ENCODE measurements around the gene TRPC1.

TRPC1 gene

DNA sequence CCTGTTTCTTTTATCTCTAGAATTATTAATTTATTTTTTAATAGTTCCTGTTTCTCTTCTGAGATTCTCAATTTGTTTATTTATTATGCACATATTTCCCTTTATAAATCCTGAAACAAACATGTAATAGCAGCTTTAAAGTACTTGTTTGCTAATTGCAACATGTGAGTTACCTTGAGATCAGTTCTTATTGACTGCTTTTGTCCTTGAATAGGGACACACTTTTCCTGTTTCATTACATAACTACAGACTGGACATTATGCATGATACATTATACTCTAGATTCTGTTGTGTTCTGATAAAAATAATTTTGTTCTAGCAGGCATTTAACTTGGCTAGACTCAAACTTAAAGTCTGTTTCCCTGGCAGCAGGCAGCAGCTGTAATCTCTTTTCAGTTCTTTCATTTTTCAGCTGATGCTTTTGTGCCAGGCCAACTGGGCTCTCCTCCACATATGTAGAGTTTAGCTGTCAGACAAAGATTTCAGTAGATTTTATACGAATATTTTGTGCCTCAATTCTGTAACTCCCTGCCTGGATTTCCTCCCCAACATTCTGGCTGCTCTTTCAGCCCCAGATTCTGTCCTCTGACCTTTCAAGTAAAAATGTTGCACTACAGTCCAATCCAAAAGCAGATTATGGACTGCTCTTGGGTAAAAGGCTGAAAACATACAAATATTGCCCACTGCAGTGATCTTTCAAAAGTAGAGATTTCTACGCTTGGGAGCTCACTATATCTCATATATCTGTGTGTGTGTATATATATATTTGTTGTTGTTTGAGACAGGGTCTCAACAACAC lies 123.1 kb downstream of the TRPC1 start:
- no peak overlapping the region for H3K23ac ChIP-seq (ENCODE audit: low read depth, low read length, poor library complexity)
- H3K4ac ChIP-seq (ENCODE audit: low read length), result no peak overlapping the region
- H4K91ac ChIP-seq (ENCODE audit: low read depth, low read length, poor library complexity), result no peak overlapping the region
- no peak overlapping the region for H3K18ac ChIP-seq (ENCODE audit: low read length)
- no peak overlapping the region for H3K4me3 ChIP-seq (ENCODE audit: low read length in 2 of 2)
- no peak overlapping the region for H2BK120ac ChIP-seq (ENCODE audit: low read depth, low read length)
- H2BK5ac ChIP-seq (ENCODE audit: low read length), result no peak overlapping the region
- no peak overlapping the region for H2BK15ac ChIP-seq (ENCODE audit: low read length)
- no peak overlapping the region for H4K8ac ChIP-seq (ENCODE audit: low read depth, low read length)
- H3K14ac ChIP-seq (ENCODE audit: low read length), result no peak overlapping the region
- no peak overlapping the region for H3K4me2 ChIP-seq (ENCODE audit: insufficient read depth, low read length, poor library complexity, severe bottlenecking)
- no peaks in the 10 kb centered on the region for H3K9me3 ChIP-seq (replicated peaks in 1 of 2; ENCODE audit: control insufficient read depth in 2 of 2, insufficient read depth in 1 of 2, low read depth in 1 of 2, low read length in 2 of 2)
- WGBS, 2 donors (ENCODE audit: extremely low coverage in 2 of 2, insufficient read length in 2 of 2, insufficient replicate concordance in 1 of 2), result no CpG with 5 or more reads among the region's 2 CpGs
- no peak overlapping the region for H3K9ac ChIP-seq (ENCODE audit: low read depth, low read length, poor library complexity)
- H3K27me3 ChIP-seq (ENCODE audit: control insufficient read depth in 3 of 3, insufficient read depth in 3 of 3, low read depth in 1 of 3, low read length in 3 of 3), result peaks cover 0 to 7% (median 0%) of the 10 kb centered on the region in 3 experiments
- peaks cover 1 to 2% of the 10 kb centered on the region in 2 donors for H3K4me1 ChIP-seq (ENCODE audit: control insufficient read depth in 2 of 2, insufficient read depth in 1 of 2, low read depth in 1 of 2, low read length in 2 of 2)
- DNase-seq (ENCODE audit: low spot score), result no peak
- H2BK12ac ChIP-seq (ENCODE audit: low read length), result no peak overlapping the region
- no peaks in the 10 kb centered on the region for H3K36me3 ChIP-seq (replicated peaks in 1 of 2; ENCODE audit: control insufficient read depth in 2 of 2, insufficient read depth in 2 of 2, low read length in 2 of 2)
- H3K27ac ChIP-seq (replicated peaks; ENCODE audit: low read length), result no peak overlapping the region
- no peak overlapping the region for H2AFZ ChIP-seq (ENCODE audit: low read length)
- H2AK5ac ChIP-seq (ENCODE audit: low read depth, low read length), result no peak overlapping the region
- H3K79me1 ChIP-seq (ENCODE audit: low read depth, low read length), result no peaks in the 10 kb centered on the region

DNA sequence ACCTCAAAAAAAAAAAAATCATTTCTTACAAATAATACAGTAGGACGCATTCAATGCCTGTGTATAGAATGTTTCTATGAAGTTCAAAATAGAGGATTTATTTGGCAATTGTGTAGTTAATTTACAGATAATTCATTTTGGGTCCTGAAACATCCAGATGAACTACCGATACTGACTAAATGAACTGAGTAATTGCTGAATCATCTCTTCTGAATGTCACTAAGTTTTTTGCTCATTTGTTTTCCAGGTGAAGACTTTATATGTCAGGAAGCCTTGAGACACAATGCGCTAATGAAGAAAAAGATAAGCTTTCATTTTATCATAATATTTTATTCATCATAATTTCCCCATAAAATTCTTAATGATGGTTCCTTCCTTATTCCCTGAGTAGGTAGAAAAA lies 125.3 kb downstream of the TRPC1 start:
- Histone ChIP-seq H3K18ac (ENCODE audit: low read length) (no peak overlapping the region), H3K4me2 (ENCODE audit: insufficient read depth, low read length, poor library complexity, severe bottlenecking) (no peak overlapping the region), H2AFZ (ENCODE audit: low read length) (no peak overlapping the region), H2AK5ac (ENCODE audit: low read depth, low read length) (no peak overlapping the region), H2BK12ac (ENCODE audit: low read length) (no peak overlapping the region), H2BK15ac (ENCODE audit: low read length) (no peak overlapping the region), H3K14ac (ENCODE audit: low read length) (no peak overlapping the region), H3K4me1 (ENCODE audit: control insufficient read depth in 2 of 2, insufficient read depth in 1 of 2, low read depth in 1 of 2, low read length in 2 of 2) (peaks cover 1 to 2% of the 10 kb centered on the region in 2 donors), H3K9ac (ENCODE audit: low read depth, low read length, poor library complexity) (no peak overlapping the region), H3K9me3 (replicated peaks in 1 of 2; ENCODE audit: control insufficient read depth in 2 of 2, insufficient read depth in 1 of 2, low read depth in 1 of 2, low read length in 2 of 2) (no peaks in the 10 kb centered on the region), H3K27ac (replicated peaks; ENCODE audit: low read length) (no peak overlapping the region), H3K23ac (ENCODE audit: low read depth, low read length, poor library complexity) (no peak overlapping the region), H3K4ac (ENCODE audit: low read length) (no peak overlapping the region), H3K4me3 (ENCODE audit: low read length in 2 of 2) (no peak overlapping the region), H2BK120ac (ENCODE audit: low read depth, low read length) (no peak overlapping the region), H4K91ac (ENCODE audit: low read depth, low read length, poor library complexity) (no peak overlapping the region), H2BK5ac (ENCODE audit: low read length) (no peak overlapping the region), H3K27me3 (ENCODE audit: control insufficient read depth in 3 of 3, insufficient read depth in 3 of 3, low read depth in 1 of 3, low read length in 3 of 3) (peaks cover 0 to 14% (median 0%) of the 10 kb centered on the region in 3 experiments), H4K8ac (ENCODE audit: low read depth, low read length) (no peak overlapping the region), H3K79me1 (ENCODE audit: low read depth, low read length) (no peaks in the 10 kb centered on the region), H3K36me3 (replicated peaks in 1 of 2; ENCODE audit: control insufficient read depth in 2 of 2, insufficient read depth in 2 of 2, low read length in 2 of 2) (no peaks in the 10 kb centered on the region)
- no peak for DNase-seq (ENCODE audit: low spot score)
- no CpG with 5 or more reads among the region's 3 CpGs for WGBS, 2 donors (ENCODE audit: extremely low coverage in 2 of 2, insufficient read length in 2 of 2, insufficient replicate concordance in 1 of 2)

DNA sequence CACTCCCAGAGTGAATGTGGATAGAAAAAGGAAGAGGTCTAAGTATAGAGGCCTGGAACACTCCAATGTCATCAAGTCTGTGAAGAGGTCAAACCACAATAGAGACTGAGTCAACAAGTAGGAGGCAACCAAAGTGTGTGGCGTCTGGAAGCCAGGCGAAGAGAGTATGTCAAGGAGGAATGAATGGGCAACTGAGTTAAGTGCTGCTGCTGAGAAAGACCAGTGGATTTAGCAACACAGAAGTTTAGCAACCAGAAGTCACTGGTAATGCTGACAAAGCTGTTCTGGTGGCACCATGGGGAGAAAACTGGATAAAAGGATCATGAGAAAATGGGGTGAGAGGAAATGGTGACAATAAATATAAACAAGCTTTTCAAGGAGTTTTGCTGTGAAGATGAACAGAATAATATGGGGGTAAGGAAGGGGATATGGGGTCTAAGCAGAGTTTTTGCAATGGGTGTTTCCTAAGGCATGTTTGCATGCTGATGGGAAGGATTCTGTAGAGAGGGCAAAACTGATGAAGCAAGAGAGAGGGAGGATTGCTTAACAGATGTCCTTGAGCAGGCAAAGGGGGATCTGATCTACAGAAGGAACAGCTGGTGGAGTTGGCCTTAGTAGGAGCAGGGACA lies 126.7 kb downstream of the TRPC1 start:
- DNase-seq (ENCODE audit: low spot score), result no peak
- Histone ChIP-seq H3K14ac (ENCODE audit: low read length) (no peak overlapping the region), H3K9me3 (replicated peaks in 1 of 2; ENCODE audit: control insufficient read depth in 2 of 2, insufficient read depth in 1 of 2, low read depth in 1 of 2, low read length in 2 of 2) (no peaks in the 10 kb centered on the region), H2BK120ac (ENCODE audit: low read depth, low read length) (no peak overlapping the region), H4K8ac (ENCODE audit: low read depth, low read length) (no peak overlapping the region), H4K91ac (ENCODE audit: low read depth, low read length, poor library complexity) (no peak overlapping the region), H2BK12ac (ENCODE audit: low read length) (no peak overlapping the region), H3K9ac (ENCODE audit: low read depth, low read length, poor library complexity) (no peak overlapping the region), H3K27me3 (ENCODE audit: control insufficient read depth in 3 of 3, insufficient read depth in 3 of 3, low read depth in 1 of 3, low read length in 3 of 3) (peaks cover 0 to 23% (median 0%) of the 10 kb centered on the region in 3 experiments), H3K4me1 (ENCODE audit: control insufficient read depth in 2 of 2, insufficient read depth in 1 of 2, low read depth in 1 of 2, low read length in 2 of 2) (peaks cover 1 to 2% of the 10 kb centered on the region in 2 donors), H2BK5ac (ENCODE audit: low read length) (no peak overlapping the region), H2AK5ac (ENCODE audit: low read depth, low read length) (no peak overlapping the region), H3K23ac (ENCODE audit: low read depth, low read length, poor library complexity) (no peak overlapping the region), H3K18ac (ENCODE audit: low read length) (no peak overlapping the region), H3K27ac (replicated peaks; ENCODE audit: low read length) (no peak overlapping the region), H3K4me3 (ENCODE audit: low read length in 2 of 2) (no peak overlapping the region), H3K4ac (ENCODE audit: low read length) (no peak overlapping the region), H3K4me2 (ENCODE audit: insufficient read depth, low read length, poor library complexity, severe bottlenecking) (no peak overlapping the region), H3K36me3 (replicated peaks in 1 of 2; ENCODE audit: control insufficient read depth in 2 of 2, insufficient read depth in 2 of 2, low read length in 2 of 2) (no peaks in the 10 kb centered on the region), H2AFZ (ENCODE audit: low read length) (no peak overlapping the region), H3K79me1 (ENCODE audit: low read depth, low read length) (no peaks in the 10 kb centered on the region), H2BK15ac (ENCODE audit: low read length) (no peak overlapping the region)
- WGBS, 2 donors (ENCODE audit: extremely low coverage in 2 of 2, insufficient read length in 2 of 2, insufficient replicate concordance in 1 of 2), result no CpG with 5 or more reads among the region's 2 CpGs

DNA sequence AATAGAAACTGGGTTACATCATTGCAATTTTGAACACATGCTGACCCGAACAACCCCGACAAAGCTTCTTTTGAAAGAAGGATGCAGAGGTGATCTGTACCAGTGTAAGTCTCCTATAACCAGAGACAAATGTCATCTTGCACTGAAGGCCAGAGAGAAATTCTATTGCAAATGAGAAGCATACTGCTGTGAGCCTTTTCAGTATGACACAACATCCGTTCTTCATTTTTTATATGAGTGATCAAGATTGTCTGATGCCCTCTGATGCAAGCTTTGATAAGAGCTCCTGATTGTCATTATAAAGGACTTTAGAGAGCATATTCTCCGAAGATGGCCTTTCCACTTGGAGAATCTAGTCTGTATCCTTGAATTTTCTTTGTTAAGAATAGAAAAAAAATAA lies 128.2 kb downstream of the TRPC1 start:
- Histone ChIP-seq H2AK5ac (ENCODE audit: low read depth, low read length) (no peak overlapping the region), H3K18ac (ENCODE audit: low read length) (no peak overlapping the region), H2BK5ac (ENCODE audit: low read length) (no peak overlapping the region)

More for the DNA sequence above, 128.2 kb downstream of the TRPC1 start:
- Histone ChIP-seq H2BK120ac (ENCODE audit: low read depth, low read length) (no peak overlapping the region), H2BK12ac (ENCODE audit: low read length) (no peak overlapping the region), H3K14ac (ENCODE audit: low read length) (no peak overlapping the region), H3K9ac (ENCODE audit: low read depth, low read length, poor library complexity) (no peak overlapping the region), H3K4me1 (ENCODE audit: control insufficient read depth in 2 of 2, insufficient read depth in 1 of 2, low read depth in 1 of 2, low read length in 2 of 2) (peaks cover 1 to 2% of the 10 kb centered on the region in 2 donors), H4K8ac (ENCODE audit: low read depth, low read length) (no peak overlapping the region), H2AFZ (ENCODE audit: low read length) (no peak overlapping the region), H3K4me2 (ENCODE audit: insufficient read depth, low read length, poor library complexity, severe bottlenecking) (no peak overlapping the region), H3K23ac (ENCODE audit: low read depth, low read length, poor library complexity) (no peak overlapping the region), H4K91ac (ENCODE audit: low read depth, low read length, poor library complexity) (no peak overlapping the region), H3K9me3 (replicated peaks in 1 of 2; ENCODE audit: control insufficient read depth in 2 of 2, insufficient read depth in 1 of 2, low read depth in 1 of 2, low read length in 2 of 2) (no peaks in the 10 kb centered on the region), H3K4me3 (ENCODE audit: low read length in 2 of 2) (no peak overlapping the region), H3K79me1 (ENCODE audit: low read depth, low read length) (no peaks in the 10 kb centered on the region), H3K4ac (ENCODE audit: low read length) (no peak overlapping the region), H2BK15ac (ENCODE audit: low read length) (no peak overlapping the region), H3K27ac (replicated peaks; ENCODE audit: low read length) (no peak overlapping the region), H3K27me3 (ENCODE audit: control insufficient read depth in 3 of 3, insufficient read depth in 3 of 3, low read depth in 1 of 3, low read length in 3 of 3) (peaks cover 0 to 31% (median 0%) of the 10 kb centered on the region in 3 experiments), H3K36me3 (replicated peaks in 1 of 2; ENCODE audit: control insufficient read depth in 2 of 2, insufficient read depth in 2 of 2, low read length in 2 of 2) (no peaks in the 10 kb centered on the region)
- no CpG with 5 or more reads among the region's 4 CpGs for WGBS, 2 donors (ENCODE audit: extremely low coverage in 2 of 2, insufficient read length in 2 of 2, insufficient replicate concordance in 1 of 2)
- no peak for DNase-seq (ENCODE audit: low spot score)
